ENCODE results near the gene CHD3. TPM values are rescaled to one million over a fixed set of nuclear protein-coding genes. Genes with fewer than 3 reads are reported as not detected.

CHD3 gene
- total and polyA plus RNA-seq, 2 of the 13 experiments (the other 11 are each of a cell fraction or from before 2014, with no cell fraction given), result 2.7 to 3.7 TPM

DNA sequence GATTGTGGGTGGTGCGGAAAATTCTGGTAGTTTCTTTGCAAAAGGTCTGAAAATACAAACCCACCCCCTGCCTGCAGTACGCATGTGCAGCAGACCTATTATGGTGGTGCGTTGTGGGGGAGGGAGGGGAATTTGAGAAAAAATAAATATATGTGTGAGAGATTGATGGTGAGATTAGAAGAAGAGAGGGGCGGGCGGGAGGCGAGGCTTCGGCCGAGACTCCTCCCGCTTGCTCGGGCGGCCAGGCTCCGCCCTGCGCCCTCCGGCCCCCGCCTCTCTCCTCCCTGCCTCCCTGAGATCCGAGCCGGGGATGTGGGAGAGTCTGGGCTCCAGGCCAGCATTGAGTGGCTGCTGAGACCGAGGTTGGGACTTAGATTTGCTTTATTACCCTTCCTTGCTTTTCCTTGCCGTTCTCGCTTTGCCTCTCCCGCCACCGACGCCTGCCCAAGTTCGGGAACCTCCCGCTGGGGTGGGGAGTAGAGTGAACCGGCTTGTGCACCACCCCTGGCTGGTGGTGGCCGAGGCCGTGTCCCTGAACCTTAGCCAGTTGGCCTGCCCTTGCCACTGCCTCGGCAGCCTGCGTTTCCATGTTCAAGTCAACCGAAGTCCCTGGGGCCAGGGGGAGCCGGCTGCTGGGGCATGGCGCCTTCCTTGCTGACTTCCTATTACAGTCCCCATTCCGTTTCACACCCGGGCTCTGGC is 956 bp upstream of the CHD3 start (continued):
- TF ChIP-seq CHCHD3 (CRISPR knock-in tag; IDR thresholded peaks at IDR 0.05) (no peak), ZNF281 (CRISPR knock-in tag; IDR thresholded peaks at IDR 0.05; ENCODE audit: borderline replicate concordance) (no peak), TOE1 (CRISPR knock-in tag; IDR thresholded peaks at IDR 0.05) (no peak), ZSCAN30 (CRISPR knock-in tag; IDR thresholded peaks at IDR 0.05) (no peak), ZNF354B (CRISPR knock-in tag; IDR thresholded peaks at IDR 0.05) (no peak), ZNF225 (CRISPR knock-in tag; IDR thresholded peaks at IDR 0.05) (0 out of 2 replicates have a peak, but pooled peaks have one; percentile 62), NPAS2 (CRISPR knock-in tag; IDR thresholded peaks at IDR 0.05; ENCODE audit: borderline replicate concordance) (no peak), AHR (CRISPR knock-in tag; IDR thresholded peaks at IDR 0.05) (no peak), POGZ (CRISPR knock-in tag; IDR thresholded peaks at IDR 0.05) (0 out of 2 replicates have a peak, but pooled peaks have one; percentile 27), ZNF160 (CRISPR knock-in tag; IDR thresholded peaks at IDR 0.05) (no peak), ZHX2 (IDR thresholded peaks at IDR 0.05; ENCODE audit: low read depth) (no peak), ZHX2 (CRISPR knock-in tag; IDR thresholded peaks at IDR 0.05; ENCODE audit: borderline replicate concordance) (no peak), CEBPG (CRISPR knock-in tag; IDR thresholded peaks at IDR 0.05) (no peak)
- TF ChIP-seq, protein P1, sequence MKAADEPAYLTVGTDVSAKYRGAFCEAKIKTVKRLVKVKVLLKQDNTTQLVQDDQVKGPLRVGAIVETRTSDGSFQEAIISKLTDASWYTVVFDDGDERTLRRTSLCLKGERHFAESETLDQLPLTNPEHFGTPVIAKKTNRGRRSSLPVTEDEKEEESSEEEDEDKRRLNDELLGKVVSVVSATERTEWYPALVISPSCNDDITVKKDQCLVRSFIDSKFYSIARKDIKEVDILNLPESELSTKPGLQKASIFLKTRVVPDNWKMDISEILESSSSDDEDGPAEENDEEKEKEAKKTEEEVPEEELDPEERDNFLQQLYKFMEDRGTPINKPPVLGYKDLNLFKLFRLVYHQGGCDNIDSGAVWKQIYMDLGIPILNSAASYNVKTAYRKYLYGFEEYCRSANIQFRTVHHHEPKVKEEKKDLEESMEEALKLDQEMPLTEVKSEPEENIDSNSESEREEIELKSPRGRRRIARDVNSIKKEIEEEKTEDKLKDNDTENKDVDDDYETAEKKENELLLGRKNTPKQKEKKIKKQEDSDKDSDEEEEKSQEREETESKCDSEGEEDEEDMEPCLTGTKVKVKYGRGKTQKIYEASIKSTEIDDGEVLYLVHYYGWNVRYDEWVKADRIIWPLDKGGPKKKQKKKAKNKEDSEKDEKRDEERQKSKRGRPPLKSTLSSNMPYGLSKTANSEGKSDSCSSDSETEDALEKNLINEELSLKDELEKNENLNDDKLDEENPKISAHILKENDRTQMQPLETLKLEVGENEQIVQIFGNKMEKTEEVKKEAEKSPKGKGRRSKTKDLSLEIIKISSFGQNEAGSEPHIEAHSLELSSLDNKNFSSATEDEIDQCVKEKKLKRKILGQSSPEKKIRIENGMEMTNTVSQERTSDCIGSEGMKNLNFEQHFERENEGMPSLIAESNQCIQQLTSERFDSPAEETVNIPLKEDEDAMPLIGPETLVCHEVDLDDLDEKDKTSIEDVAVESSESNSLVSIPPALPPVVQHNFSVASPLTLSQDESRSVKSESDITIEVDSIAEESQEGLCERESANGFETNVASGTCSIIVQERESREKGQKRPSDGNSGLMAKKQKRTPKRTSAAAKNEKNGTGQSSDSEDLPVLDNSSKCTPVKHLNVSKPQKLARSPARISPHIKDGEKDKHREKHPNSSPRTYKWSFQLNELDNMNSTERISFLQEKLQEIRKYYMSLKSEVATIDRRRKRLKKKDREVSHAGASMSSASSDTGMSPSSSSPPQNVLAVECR (CRISPR knock-in tag; IDR thresholded peaks at IDR 0.05; ENCODE audit: borderline replicate concordance), result peak; percentile 77
- TF ChIP-seq, protein P2, sequence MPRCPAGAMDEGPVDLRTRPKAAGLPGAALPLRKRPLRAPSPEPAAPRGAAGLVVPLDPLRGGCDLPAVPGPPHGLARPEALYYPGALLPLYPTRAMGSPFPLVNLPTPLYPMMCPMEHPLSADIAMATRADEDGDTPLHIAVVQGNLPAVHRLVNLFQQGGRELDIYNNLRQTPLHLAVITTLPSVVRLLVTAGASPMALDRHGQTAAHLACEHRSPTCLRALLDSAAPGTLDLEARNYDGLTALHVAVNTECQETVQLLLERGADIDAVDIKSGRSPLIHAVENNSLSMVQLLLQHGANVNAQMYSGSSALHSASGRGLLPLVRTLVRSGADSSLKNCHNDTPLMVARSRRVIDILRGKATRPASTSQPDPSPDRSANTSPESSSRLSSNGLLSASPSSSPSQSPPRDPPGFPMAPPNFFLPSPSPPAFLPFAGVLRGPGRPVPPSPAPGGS (CRISPR knock-in tag; IDR thresholded peaks at IDR 0.05), result no peak
